HG02759 (cell line): ENCODE data around the gene ASGR1.
"Not testable (repeated sequence)": the region's sequence is repeated elsewhere in the genome, so short reads cannot be mapped to it uniquely, and the experiment has no call there.

Experiments
- ATAC-seq: cut with Tn5 transposase; IDR thresholded peaks from one replicate; pipeline ENCODE4 v1.9.1; 2021; ENCODE audit warnings: mild to moderate bottlenecking, moderate library complexity; ENCODE audit not compliant: unreplicated experiment

The ASGR1 gene

GRCh38 chr17:7168841-7169564, 10.2 kb downstream of the ASGR1 start:
- not testable (repeated sequence) for ATAC-seq

DNA sequence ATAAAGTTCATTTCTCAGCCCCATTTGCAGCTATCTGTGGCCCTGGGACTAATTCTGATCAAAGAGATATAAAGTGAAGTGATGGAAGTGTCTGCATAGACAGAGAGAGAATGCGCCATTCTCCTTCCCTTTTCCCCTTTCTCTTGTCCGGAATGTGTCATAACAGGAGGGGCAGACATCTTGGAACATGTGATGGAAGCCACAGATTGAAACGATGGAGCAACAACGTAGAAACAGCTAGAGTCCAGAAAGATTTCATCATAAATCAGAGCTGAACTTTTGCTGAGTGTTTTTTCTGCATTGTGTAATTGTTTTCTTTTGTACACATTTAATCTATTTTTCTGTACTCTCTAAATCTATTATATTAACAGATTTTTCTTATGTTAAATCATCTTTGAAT, 11.3 kb downstream of the ASGR1 start:
- no peak for ATAC-seq

DNA sequence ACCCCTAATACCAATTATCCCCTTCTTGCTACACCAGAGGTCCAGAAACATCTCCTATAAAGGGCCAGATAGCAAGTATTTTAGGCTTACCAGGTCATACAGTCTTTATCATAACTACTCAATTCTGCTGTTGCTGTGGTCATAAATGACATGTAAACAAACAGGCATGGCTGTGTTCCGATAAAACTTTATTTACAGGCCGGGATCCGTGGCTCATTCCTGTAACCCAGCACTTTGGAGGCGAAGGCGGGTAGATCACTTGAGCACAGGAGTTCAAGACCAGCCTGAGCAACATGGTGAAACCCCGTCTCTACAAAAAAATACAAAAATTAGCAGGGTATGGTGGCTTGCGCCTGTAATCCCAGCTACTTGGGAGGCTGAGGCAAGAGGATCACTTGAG, 12.3 kb downstream of the ASGR1 start:
- no peak for ATAC-seq

DNA sequence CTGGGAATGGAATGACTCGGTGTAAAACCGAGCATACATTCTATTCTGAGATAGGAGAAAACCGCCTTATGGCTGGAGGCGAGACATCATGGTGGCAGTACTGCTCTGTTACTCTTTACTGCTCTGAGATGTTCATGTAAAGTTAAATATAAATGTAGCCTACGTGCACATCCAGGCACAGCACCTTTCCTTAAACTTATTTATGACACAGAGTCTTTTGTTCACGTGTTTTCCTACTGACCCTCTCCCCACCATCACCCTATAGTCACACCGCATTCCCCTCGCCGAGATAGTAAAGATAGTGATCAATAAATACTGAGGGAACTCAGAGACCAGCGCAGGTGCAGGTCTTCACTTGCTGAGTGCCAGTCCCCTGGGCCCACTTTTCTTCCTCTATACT, 19.6 kb downstream of the ASGR1 start:
- not testable (repeated sequence) for ATAC-seq

DNA sequence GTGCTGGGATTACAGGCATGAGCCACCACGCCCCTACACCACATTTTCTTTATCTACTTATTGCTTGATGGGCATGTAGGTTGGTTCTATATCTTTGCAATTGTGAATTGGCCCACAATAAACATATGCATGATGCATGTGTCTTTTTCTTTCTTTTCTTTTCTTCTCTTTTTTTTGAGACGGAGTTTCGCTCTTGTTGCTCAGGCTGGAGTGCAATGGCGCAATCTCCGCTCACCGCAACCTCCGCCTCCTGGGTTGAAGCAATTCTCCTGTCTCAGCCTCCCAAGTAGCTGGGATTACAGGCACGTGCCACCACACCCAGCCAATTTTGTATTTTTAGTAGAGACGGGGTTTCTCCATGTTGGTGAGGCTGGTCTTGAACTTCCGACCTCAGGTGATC, 20.7 kb downstream of the ASGR1 start:
- ATAC-seq = not testable (repeated sequence)

DNA sequence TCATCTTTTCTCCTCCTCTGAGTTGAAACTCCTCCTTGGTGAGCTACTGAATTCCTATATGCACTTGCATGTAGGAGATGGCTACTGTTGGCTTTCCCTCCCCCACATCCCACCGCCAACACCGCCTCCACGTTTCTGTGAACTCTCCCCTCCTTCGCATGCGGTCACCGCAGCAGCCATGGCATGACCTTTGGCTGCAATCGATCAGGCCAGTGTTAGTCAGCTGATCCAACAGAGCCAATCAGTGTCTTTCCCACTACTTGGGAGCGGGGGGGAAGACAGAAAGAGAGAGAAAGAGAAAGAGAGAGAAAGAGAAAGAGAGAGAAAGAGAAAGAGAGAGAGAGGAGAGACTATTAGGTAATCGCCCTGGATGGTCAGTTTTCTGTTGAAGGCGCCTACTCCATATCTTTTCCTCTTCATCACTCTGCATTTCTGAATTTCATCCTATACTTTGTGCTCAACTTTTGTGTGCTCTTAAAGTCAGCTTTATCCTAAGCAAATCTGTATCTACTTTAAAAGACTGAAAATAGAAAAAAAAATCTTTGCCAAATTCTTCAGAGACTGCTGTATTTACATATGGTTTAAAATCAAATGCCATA, 22.7 kb downstream of the ASGR1 start:
- no peak for ATAC-seq

DNA sequence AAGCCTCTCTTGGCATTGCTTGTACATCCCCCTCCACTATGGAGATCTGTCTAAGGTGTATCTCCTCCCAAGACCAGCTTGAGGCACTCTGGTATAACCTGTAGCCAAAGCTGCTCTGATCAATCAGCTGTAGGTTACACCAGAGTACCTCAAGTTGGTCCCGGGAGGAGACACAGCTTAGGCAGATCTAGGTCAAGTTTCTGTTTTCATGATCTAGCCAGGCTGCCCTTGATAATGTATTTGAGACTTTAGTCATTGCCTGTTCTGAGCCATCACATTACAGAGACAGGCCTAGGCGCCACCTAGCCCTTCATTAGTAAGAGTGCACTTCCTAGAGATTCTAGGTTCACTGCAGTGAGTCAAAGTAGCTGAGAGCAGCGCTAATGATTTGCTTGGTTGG, 31.4 kb downstream of the ASGR1 start:
- ATAC-seq = no peak

- ATAC-seq = no peak
These were observed 33.1 kb downstream of the ASGR1 start for GRCh38 chr17:7146115-7146514.

DNA sequence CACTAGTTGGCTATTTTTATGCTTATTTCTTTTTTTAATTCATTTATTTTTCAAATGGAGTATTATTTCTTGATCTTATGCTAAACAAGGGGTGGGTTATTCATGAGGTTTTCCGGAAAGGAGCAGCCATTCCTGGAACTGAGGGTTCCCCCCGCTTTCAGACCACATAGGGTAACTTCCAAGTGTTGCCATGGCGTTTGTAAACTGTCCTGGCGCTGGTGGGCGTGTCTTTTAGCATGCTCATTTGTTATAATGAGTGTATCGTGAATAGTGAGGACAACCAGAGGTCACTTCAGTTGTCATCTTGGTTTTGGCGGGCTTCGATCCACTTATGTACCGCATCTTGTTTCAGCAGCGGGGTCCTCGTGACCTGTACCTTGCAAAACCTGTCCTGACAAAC, 35.0 kb downstream of the ASGR1 start:
- no peak for ATAC-seq

DNA sequence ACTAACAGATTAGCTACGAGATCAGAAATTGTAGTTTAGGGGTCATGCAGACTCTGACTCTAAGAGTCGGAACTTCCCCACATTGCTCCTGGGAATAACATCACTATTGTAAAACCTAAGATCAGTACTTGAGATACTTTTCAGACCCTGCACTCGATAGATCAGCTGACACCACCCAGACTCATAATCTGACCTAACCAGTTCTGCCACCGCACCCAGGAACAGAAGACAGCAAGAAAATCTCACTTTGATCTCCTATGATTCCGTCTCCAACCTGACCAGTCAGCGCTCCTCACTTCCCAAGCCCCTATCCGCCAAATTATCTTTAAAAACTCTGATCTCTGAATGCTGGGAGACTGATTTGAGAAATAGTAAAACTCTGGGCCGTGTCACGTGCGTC, 37.3 kb downstream of the ASGR1 start:
- no peak for ATAC-seq

GRCh38 chr17:7139400-7139799, 39.8 kb downstream of the ASGR1 start:
- no peak for ATAC-seq

GRCh38 chr17:7138800-7139381, 40.3 kb downstream of the ASGR1 start:
- ATAC-seq = no peak

GRCh38 chr17:7137171-7137943, 41.8 kb downstream of the ASGR1 start:
- no peak for ATAC-seq

DNA sequence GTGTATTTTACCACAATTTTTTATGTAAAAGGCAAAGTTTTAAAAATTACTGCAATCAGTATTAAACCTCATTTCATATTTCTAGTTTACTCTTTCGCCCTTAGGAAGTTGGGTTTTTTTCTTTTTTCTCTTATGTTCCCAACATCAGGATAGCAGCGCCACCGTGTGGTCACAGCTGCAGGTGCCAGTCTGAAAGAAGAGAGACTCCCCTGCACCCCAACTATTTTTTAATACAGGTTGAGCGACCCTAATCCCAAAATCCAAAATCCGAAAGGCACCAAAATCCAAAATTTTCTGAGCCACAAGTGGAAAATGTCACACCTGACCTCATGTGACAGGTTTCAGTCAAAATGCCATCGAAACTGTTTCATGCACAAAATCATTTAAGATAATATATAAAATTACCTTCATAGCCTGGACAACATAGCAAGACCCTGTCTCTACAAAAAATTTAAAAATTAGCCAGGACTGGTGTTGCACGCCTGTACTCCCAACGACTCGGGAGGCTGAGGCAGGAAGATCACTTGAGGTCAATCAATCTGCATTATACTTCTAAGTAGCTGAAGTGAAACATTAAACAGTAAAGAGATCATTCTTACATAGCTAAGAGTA, 42.8 kb downstream of the ASGR1 start:
- ATAC-seq = no peak

DNA sequence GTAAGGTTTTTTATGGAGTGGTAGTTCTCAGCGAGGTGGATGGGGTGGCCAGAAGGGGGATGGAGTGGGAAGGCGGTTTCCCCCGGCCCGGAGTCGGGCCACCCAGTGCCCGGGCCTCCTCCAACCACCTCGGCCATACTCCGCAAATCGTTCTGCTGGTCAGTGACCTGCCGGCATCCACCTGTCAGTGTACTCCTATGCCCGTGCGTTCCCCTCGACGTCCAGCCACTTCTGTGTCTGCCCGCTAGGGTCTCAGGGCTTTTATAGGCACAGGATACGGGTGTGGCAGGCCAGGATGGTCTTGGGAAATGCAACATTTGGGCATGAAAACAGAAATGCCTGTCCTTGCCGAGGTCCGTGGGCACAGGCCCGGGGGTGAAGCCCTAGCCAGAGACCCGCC, 45.3 kb downstream of the ASGR1 start:
- no peak for ATAC-seq

DNA sequence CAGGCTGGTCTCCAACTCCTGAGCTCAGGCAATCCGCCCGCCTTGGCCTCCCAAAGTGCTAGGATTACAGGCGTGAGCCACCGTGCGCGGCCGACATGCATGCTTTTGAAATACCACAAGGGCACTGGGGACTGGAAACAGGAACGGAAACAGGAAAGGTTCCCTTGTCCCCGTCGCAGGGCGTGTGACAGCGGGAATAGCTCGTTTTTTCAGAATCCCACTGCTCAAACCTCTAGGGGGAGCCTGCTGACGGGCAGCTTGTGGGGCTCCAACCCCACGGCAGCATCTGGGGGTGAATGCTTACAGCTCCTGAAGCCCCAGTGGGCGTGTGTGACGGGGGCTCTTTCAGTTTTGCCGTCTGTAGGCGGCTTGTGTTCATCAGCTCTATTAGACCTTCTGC, 45.7 kb downstream of the ASGR1 start:
- no peak for ATAC-seq

DNA sequence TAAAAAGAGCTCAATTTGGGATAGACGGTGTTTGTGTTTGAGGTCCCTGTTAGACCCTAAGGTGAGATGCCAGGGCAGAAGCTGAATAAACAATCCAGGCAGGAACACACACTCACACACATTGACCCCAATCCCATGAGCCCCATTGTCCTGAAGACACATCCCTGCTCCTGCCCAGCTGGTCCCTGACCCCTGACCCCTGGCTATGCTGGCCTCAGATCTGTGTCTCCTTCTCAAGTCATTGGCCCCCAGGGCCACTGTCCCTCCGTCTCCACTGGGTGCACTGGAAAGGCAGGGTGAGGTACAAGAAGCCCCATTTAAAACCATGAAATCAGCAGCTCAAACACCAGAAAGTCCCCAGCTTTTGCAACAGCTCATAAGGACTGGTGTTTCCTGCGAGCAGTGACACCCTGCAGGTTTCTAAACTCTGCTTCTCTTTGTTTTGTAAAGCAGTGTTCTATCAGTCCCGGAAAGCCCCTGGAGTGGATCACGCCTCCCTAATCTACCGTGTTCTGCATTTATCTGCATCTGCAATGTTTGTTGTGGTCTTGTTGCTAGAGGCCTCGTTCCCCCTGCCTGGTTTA, 46.6 kb downstream of the ASGR1 start:
- ATAC-seq = peak; percentile 67

DNA sequence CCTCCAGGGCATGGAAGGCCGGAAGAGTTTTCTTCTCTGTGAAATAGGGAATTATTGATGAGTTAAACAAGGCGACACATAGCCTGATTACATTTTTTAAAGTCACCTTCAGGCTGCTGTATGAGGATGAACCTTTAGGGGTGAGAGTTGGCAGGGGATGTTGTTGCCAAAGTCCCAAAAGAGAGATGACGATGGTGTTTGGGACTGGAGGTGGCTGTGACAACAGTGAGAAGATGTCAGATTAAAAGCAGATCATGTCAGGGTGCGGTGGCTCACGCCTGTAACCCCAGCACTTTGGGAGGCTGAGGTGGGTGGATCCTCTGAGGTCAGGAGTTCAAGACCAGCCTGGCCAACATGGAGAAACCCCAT, 47.8 kb downstream of the ASGR1 start:
- ATAC-seq = no peak

DNA sequence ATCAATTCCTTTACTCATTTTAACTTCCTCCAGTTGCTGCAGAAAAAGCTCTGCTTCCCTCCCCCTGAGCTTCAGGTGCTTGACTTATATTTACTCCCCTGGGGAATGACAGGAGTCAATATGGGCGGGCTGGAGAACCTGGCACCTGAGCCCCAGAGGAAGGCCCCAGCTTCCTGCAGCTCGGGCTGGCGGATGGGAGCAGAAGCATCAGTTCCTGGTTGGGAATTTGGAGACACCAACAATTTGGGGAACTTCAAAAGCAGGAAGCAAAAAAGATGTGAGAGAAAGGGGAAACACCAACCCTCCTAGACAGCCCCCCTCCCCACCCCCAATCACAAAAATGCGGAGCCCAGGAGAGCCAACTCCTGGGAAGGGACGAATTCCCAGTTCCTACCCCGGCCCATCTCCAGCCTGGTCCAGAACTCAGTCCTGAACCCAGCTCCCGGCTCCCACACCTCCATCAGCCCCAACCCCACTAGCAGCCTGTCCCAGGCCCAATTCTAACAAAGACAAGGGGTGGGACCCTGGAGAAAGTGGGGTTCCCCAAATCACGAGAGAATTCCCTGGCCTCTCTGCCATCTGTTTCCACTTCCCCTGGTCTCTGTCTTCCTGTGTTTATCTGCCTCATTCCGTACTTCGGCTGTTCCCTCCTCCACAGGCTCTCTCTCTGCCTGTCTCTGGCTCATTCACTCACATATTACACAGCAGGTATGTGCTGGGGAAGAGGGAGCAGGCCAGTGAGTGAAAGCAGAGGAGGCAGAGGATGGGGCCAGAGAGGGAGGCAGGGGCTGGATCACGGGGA, 48.3 kb downstream of the ASGR1 start:
- no peak for ATAC-seq

DNA sequence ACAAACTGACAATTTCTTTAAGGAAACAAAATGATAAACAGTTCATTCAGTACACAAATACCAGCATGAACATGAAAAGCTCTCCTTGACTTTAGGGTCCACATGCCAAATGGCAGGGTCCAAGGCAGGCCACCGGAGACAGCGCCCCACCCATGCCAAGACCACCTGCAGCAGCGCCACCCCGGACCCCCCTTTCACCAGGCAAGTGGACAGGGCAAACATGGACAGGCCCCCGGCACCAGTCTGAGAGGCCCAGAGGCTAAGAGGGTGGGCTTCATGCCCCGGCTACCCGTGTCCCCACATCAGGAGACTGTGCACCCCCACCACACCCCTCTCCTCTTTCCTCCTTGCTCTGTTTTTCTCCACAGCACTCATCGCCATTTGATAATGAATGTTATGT, 49.9 kb downstream of the ASGR1 start:
- no peak for ATAC-seq
